NCI-H524 (cell line): ENCODE measurements around the gene SHISAL1.
"Not testable (repeated sequence)": the region's sequence is repeated elsewhere in the genome, so short reads cannot be mapped to it uniquely, and the experiment has no call there.

Experiments used
- DNase-seq, 2 experiments: peaks; one replicate each; lab custom pipeline; 2025; lab: John Stamatoyannopoulos, UW

The SHISAL1 gene

GRCh38 chr22:44260216-44261035 is 52.3 kb downstream of the SHISAL1 start:
- no peak for DNase-seq

GRCh38 chr22:44259366-44260215 is 53.2 kb downstream of the SHISAL1 start:
- DNase-seq: no peak

DNA sequence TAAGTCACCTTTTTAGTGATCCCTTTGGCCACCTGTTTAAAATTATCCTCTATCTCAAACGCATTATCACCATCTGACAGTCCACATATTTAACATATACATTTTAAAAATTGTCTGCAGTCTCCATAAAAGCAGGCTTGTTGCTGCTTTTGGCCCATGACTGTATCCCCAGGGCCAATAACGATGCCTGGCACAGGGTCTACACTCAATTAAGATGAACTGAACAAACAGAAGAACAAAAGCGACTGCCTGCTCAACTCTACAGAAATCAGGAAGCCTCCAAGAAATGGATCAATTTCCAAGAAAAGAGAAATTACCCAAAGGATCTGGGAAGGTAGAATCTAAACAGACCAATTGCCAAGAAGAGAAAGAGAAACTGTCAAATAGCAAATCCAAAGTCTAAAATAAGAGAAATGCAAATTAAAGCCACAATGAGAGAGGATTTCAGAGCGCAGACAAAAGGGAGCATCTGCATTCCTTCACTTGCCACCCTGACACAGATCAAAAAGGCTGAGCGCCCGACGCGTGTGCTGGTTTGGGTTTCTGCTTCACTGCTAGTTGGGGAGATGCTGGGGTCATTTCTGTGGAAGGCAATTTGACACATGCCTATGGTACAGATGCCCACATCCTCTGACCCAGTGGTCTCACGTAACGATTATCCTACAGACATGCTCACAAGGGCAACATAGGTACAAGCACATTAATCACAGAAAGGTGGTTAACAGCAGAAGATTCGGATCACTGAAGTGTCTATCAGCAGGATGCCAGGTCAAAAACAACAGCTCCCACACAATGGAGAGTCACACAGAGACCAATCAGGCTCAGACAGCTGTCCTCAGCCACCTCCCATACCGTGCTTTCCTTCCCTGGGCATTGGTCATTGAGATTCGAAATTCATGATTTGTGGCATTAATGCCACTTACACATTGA is 55.9 kb downstream of the SHISAL1 start:
- no peak for DNase-seq

DNA sequence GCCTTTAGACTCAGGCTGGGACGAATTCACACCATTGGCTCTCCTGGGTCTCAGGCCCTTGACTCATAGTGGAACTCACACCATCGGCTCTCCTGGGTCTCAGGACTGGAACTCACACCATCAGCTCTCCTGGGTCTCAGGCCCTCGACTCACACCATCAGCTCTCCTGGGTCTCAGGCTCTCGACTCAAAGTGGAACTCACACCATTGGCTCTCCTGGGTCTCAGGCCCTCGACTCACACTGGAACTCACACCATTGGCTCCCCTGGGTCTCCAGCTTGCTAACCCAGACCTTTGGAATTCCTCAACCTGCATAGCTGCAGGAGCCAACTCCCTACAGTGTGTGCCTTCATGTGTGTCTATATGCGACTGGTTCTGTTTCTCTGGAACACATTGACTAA is 56.7 kb downstream of the SHISAL1 start:
- DNase-seq: no peak

DNA sequence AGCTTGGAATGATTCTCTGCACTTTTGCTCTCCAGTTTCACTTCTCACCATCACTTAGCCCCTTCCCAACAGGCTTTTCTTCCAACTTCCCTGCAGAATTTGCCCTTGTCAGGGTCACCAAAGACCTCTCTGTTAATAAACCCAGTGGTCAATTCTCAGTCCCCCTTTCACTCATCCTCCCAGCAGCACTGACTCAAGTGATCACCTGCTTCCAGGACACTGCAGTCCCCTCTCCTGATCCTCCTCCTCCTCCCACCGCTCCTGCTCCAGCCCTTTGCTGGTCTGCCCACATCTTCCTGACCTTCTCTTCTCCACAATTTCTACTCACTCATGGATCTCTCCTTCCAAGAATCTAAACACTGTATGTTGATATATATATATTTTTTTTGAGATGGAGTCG is 57.9 kb downstream of the SHISAL1 start:
- DNase-seq: no peak

- DNase-seq: no peak
Measured at GRCh38 chr22:44249376-44250147, 63.2 kb downstream of the SHISAL1 start.

DNA sequence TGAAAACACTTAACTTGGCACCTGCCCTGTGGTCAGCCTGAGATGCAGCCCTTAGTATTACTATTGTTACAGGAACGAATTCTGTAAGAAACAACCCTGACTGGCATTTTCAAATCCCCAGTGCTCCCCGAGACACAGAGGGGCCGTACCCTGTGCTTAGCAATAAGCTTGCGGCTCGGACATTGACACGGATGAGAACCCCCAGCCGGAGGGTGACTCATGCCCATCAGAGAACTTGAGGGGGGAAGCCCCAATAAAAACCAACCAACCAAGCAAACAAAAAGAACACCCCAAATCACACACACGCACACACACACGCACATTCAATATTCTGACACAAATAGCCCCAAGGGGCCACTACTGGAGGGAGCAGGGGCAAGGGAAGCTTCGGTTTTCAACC is 63.8 kb downstream of the SHISAL1 start:
- DNase-seq: no peak

- no peak for DNase-seq
Measured at GRCh38 chr22:44247923-44248892, 64.5 kb downstream of the SHISAL1 start.

- DNase-seq: no peak
Measured at GRCh38 chr22:44247346-44247745, 65.4 kb downstream of the SHISAL1 start.

GRCh38 chr22:44246615-44247326 is 66.0 kb downstream of the SHISAL1 start:
- DNase-seq: no peak

DNA sequence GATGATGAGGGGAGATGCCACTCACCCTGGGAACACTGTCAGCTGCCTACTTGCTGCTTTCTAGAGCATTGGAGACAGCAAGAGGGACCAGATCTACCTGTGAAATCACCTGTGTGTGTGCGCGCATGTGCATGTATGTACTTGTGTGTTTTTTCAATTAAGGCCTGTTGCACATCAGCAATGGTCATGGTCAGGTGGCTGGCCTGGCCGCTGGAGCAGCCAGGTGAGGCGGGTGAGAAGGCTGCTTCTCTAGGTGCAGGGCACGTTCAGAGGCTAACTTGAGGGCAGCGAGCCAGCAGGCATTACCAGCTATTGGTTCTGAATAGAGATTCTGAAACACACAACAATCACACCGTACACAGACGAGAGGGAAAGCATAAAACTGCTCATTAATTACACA is 66.9 kb downstream of the SHISAL1 start:
- no peak for DNase-seq

GRCh38 chr22:44245438-44245837 is 67.3 kb downstream of the SHISAL1 start:
- no peak for DNase-seq

DNA sequence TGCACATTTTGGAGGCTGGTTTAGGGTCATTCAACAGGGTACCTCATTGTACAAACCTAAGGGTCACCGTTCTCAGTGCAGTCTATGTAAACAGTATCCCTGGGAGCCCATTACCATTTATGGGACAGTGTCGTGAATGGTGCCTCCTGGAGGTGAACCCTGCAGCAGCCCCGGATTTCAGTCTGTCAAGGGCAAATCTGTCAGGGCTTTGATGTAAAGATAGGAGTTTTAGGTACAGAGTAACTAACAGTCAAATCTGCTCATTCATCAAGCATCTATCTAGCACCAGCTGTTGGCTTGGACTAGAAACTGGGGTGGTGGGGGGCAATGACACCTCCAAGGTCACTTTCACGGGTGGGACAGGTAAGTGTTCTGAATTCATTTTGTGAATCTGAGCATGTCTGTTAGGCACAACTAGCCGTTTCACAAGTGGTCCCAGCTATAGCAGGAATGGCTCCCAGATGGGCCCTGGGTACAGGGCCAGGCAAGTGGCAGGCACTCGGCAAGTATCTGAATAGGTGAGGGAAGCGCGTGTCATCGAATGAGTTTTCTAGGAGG is 68.4 kb downstream of the SHISAL1 start:
- DNase-seq: no peak

DNA sequence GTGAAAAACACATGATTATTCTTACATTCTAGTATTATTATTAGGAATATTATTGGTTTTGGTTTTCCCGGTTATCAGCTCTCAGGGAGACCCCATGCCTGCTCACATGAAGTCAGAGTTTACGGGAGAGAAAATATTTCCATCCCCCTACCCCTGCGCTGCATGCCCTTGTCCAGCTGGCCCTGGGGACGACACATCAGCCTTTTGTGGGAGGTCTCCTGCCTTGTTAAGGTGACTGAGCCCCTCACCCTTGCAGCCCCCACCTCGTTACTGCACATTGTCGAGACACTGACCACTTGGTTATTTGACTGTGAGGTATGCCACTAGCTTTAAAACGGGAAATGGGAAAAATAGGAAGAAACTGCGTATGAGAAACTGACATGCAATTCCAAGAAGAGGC is 69.0 kb downstream of the SHISAL1 start:
- no peak for DNase-seq

DNA sequence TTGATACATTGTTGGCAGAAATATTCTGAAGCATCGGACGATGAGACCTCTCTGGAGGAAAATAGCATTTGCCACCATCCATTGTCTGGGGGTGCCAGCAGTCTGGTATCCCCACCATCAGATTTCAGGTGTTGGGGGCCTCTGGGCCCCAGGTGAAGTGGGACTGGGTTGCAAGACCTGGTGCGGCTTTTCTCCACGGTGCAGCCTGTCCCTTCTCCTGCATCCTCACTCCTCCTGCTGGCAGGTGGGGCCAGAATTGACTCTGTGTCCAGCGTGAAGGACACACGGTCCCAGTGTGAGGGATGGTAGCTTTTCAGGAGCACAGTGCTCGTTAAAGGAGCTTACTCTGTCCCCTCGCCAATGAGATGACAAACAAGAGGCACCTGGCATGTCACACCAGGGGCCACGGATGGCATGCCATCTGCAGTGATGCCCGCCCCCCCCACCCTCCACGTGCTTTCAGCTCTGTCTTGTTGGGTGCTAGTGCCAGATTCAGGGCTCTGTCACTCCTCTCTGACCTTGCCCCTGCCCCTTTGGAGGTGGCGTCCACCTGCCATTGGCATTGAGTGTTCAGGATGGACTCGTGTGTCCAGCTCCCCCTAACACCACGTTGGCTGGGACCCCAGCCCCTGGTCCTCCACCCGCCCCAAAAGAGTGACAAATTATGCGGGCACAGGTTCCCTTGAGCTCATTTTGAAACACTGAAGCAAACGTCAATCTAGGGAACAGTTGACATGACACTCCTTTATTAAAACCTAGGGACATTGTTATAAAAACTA is 69.6 kb downstream of the SHISAL1 start:
- peak in 1 of 2 experiments; percentile 13 for DNase-seq

- not testable (repeated sequence) for DNase-seq
Measured at GRCh38 chr22:44241121-44241520, 71.6 kb downstream of the SHISAL1 start.

DNA sequence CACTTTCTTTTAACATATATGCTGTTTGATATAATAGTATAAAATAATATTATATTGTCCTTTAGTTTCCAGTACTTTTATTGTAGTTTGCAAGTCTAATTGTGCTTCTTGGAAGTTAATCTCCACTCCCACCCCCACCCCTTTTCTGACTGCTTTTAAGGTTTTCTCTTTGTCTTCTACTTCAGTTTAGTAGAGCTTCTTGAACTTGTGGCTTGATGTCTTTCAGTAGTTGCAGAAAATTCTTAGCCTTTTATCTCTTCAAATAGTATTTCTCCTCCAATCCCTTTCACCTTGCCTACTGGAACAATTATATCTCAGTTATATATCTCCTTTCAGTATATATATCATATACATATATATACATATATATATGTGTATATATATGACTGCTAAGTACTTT is 75.5 kb downstream of the SHISAL1 start:
- DNase-seq: no peak

GRCh38 chr22:44234372-44234771 is 78.4 kb downstream of the SHISAL1 start:
- DNase-seq: not testable (repeated sequence)
